ENCODE results near the gene PMVK. TPM values are rescaled to one million over a fixed set of nuclear protein-coding genes. Genes with fewer than 3 reads are reported as not detected.

The PMVK gene
- total RNA-seq, 3 donors from 2014 or later (not counting 1 experiment from before 2014, with no cell fraction given) = 9.0 to 12.1 (median 11.0) TPM

- H3K27ac ChIP-seq (ENCODE audit: low read length) = peak overlapping the region; percentile 95
- ATAC-seq = no peak
- Mint-ChIP-seq H3K9me3 (no peaks in the 10 kb centered on the region), H3K4me3 (peak overlapping the region; percentile 68), H3K27ac (peak overlapping the region; percentile 89 to 94), H3K36me3 (no peaks in the 10 kb centered on the region), H3K4me1 (peaks cover 49 to 62% of the 10 kb centered on the region in 2 donors), H3K27me3 (ENCODE audit: low read depth in 2 of 2) (no peaks in the 10 kb centered on the region)
- peaks cover 57% of the 10 kb centered on the region for H3K4me1 ChIP-seq (ENCODE audit: control insufficient read depth, insufficient read depth, low read length)
- DNase-seq = peak in 1 of 2 donors; percentile 87
- no peaks in the 10 kb centered on the region for H3K9me3 ChIP-seq (ENCODE audit: control insufficient read depth, insufficient read depth, low read length)
- peaks cover 33% of the 10 kb centered on the region for H3K36me3 ChIP-seq (ENCODE audit: control insufficient read depth, insufficient read depth, low read length)
- no peak for TF ChIP-seq CTCF (IDR thresholded peaks at IDR 0.05)
- no peak overlapping the region for H3K4me3 ChIP-seq (ENCODE audit: low read length)
- no peaks in the 10 kb centered on the region for H3K27me3 ChIP-seq (ENCODE audit: control insufficient read depth, insufficient read depth, low read length)
- WGBS (ENCODE audit: insufficient coverage) = 39% methylated on average over 14 of the region's 15 CpGs
- intact Hi-C loops (cut with micrococcal nuclease) = no loop called here
Observed at GRCh38 chr1:154951901-154952657, 15.6 kb upstream of the PMVK start.

- peaks cover 41% of the 10 kb centered on the region for H3K4me1 ChIP-seq (ENCODE audit: control insufficient read depth, insufficient read depth, low read length)
- H3K36me3 Mint-ChIP-seq = no peaks in the 10 kb centered on the region
- H3K27me3 Mint-ChIP-seq (ENCODE audit: low read depth in 2 of 2) = no peaks in the 10 kb centered on the region
- peaks cover 55% of the 10 kb centered on the region for H3K36me3 ChIP-seq (ENCODE audit: control insufficient read depth, insufficient read depth, low read length)
- DNase-seq (no peak), ATAC-seq (no peak)
- peaks cover 18 to 40% of the 10 kb centered on the region in 2 donors for H3K4me1 Mint-ChIP-seq
- peak overlapping the region in 1 of 2 donors; percentile 36 for H3K27ac Mint-ChIP-seq
- H3K9me3 ChIP-seq (ENCODE audit: control insufficient read depth, insufficient read depth, low read length) = no peaks in the 10 kb centered on the region
- H3K27ac ChIP-seq (ENCODE audit: low read length) = no peak overlapping the region
- no peaks in the 10 kb centered on the region for H3K27me3 ChIP-seq (ENCODE audit: control insufficient read depth, insufficient read depth, low read length)
- TF ChIP-seq CTCF (IDR thresholded peaks at IDR 0.05) = no peak
- H3K4me3 Mint-ChIP-seq = no peak overlapping the region
- no peak overlapping the region for H3K4me3 ChIP-seq (ENCODE audit: low read length)
- H3K9me3 Mint-ChIP-seq = no peaks in the 10 kb centered on the region
- WGBS (ENCODE audit: insufficient coverage) = 97% methylated on average over 11 of the region's 11 CpGs
- intact Hi-C loops (cut with micrococcal nuclease) = no loop called here
Observed at GRCh38 chr1:154948079-154948478, 11.6 kb upstream of the PMVK start.

GRCh38 chr1:154945962-154946850, 9.7 kb upstream of the PMVK start:
- H3K36me3 ChIP-seq (ENCODE audit: control insufficient read depth, insufficient read depth, low read length) = peaks cover 49% of the 10 kb centered on the region
- ATAC-seq (no peak), DNase-seq (no peak)
- intact Hi-C loops (cut with micrococcal nuclease) = no loop called here
- Mint-ChIP-seq H3K4me3 (peak overlapping the region; percentile 40), H3K36me3 (no peaks in the 10 kb centered on the region), H3K4me1 (peaks cover 4 to 25% of the 10 kb centered on the region in 2 donors), H3K9me3 (no peaks in the 10 kb centered on the region), H3K27ac (peak overlapping the region; percentile 25 to 71), H3K27me3 (ENCODE audit: low read depth in 2 of 2) (no peaks in the 10 kb centered on the region)
- H3K4me1 ChIP-seq (ENCODE audit: control insufficient read depth, insufficient read depth, low read length) = peaks cover 41% of the 10 kb centered on the region
- H3K4me3 ChIP-seq (ENCODE audit: low read length) = no peak overlapping the region
- 91% methylated on average over 17 of the region's 17 CpGs for WGBS (ENCODE audit: insufficient coverage)
- H3K9me3 ChIP-seq (ENCODE audit: control insufficient read depth, insufficient read depth, low read length) = no peaks in the 10 kb centered on the region
- no peak overlapping the region for H3K27ac ChIP-seq (ENCODE audit: low read length)
- H3K27me3 ChIP-seq (ENCODE audit: control insufficient read depth, insufficient read depth, low read length) = no peaks in the 10 kb centered on the region
- TF ChIP-seq CTCF (IDR thresholded peaks at IDR 0.05) = no peak

Data from natural killer cell (primary cell).